ENCODE data around the gene CD300LD. TPM values are rescaled to one million over a fixed set of nuclear protein-coding genes. Genes with fewer than 3 reads are reported as not detected.

The CD300LD gene
- total and polyA plus RNA-seq, 2 experiments from 2014 or later, result not detected

DNA sequence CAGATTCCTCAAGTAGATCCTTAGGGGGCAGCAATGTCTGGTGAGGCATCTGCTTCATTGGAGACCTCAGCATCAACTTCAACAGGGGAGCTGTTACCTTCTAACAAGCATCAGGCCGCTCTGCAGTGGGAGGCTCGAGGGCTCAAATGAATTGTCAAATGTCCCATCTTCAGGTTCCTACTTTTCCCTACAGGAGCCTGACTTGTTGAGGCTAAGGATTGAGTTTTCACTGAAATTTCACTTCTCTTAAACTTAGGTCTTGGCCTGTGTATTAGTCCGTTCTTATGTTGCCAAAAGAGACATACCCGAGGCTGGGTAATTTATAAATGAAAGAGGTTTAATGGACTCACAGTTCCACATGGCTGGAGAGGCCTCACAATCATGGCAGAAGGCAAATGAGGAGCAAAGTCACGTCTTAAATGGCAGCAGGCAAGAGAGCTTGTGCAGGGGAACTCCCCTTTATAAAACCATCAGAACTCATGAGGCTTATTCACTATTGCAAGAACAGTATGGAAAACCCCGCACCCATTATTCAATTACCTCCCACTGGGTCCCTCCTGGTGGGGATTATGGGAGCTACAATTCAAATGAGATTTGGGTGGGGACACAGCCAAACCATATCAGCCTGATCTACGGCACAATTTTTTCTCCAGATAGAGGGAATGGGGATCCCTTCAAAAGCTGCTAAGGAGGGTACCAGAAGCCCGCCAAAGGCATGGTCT is 5.1 kb upstream of the CD300LD start:
- Histone ChIP-seq H3K27me3 (no peaks in the 10 kb centered on the region), H2AFZ (no peak overlapping the region), H3K9me3 (ENCODE audit: low read depth) (no peaks in the 10 kb centered on the region), H3K79me2 (no peaks in the 10 kb centered on the region), H4K20me1 (ENCODE audit: insufficient read depth, poor library complexity, severe bottlenecking) (no peaks in the 10 kb centered on the region), H3K4me3 (no peak overlapping the region), H3K9me2 (replicated peaks; ENCODE audit: insufficient read depth) (no peaks in the 10 kb centered on the region), H3K36me3 (replicated peaks; ENCODE audit: insufficient read depth, low read depth) (no peaks in the 10 kb centered on the region), H3K27ac (no peak overlapping the region), H3K4me1 (ENCODE audit: insufficient read depth) (no peaks in the 10 kb centered on the region), H3K4me2 (no peak overlapping the region)
- WGBS (ENCODE audit: low lambda C conversion rate, missing lambda C conversion rate), result 89% methylated on average over 8 of the region's 8 CpGs
- TF ChIP-seq, protein P1, sequence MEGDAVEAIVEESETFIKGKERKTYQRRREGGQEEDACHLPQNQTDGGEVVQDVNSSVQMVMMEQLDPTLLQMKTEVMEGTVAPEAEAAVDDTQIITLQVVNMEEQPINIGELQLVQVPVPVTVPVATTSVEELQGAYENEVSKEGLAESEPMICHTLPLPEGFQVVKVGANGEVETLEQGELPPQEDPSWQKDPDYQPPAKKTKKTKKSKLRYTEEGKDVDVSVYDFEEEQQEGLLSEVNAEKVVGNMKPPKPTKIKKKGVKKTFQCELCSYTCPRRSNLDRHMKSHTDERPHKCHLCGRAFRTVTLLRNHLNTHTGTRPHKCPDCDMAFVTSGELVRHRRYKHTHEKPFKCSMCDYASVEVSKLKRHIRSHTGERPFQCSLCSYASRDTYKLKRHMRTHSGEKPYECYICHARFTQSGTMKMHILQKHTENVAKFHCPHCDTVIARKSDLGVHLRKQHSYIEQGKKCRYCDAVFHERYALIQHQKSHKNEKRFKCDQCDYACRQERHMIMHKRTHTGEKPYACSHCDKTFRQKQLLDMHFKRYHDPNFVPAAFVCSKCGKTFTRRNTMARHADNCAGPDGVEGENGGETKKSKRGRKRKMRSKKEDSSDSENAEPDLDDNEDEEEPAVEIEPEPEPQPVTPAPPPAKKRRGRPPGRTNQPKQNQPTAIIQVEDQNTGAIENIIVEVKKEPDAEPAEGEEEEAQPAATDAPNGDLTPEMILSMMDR (IDR thresholded peaks at IDR 0.05; ENCODE audit: poor library complexity), result no peak
- TF ChIP-seq EZH2 (IDR thresholded peaks at IDR 0.05; ENCODE audit: borderline replicate concordance) (no peak), EZH2phosphoT487 (IDR thresholded peaks at IDR 0.05; ENCODE audit: low read depth, severe bottlenecking, unreplicated experiment) (no peak)
- no peak for DNase-seq (ENCODE audit: low spot score)

DNA sequence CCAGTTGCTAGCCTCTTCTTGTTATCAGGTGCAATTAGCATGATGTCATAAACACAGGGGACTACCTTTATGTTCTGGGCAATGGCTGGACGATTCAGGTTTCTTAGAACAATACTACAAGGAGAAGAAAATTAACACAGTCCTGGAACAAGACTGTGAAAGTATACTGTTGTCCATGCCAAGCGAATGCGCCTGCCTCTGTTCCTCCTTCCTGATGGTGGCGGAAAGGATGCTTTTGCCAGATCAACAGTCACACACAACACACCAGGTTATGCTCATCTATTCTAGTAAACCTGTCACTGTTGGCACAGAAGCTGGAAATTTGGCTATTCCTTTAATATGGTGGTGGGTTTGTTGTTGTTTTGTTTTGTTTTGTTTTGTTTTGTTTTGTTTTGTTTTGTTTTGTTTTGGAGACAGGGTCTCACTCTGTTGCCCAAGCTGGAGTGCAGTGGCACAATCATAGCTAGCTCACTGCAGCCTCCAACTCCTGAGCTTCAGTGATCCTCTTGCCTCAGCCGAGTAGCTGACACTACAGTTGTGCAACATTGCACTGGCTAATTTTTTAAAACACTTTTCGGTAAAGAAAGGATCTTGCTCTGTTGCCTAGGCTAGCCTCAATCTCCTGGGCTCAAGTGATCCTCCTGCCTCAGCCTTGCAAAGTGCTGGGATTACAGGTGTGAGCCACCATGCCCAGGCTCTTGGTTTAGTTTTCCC is 3.1 kb upstream of the CD300LD start:
- no peaks in the 10 kb centered on the region for H3K9me2 ChIP-seq (replicated peaks; ENCODE audit: insufficient read depth)
- 83% methylated on average over 6 of the region's 6 CpGs for WGBS (ENCODE audit: low lambda C conversion rate, missing lambda C conversion rate)
- H3K4me3 ChIP-seq, result no peak overlapping the region
- H3K9me3 ChIP-seq (ENCODE audit: low read depth), result no peaks in the 10 kb centered on the region
- no peaks in the 10 kb centered on the region for H3K79me2 ChIP-seq
- H3K27me3 ChIP-seq, result no peaks in the 10 kb centered on the region
- H3K4me2 ChIP-seq, result no peak overlapping the region
- no peak overlapping the region for H3K27ac ChIP-seq
- no peaks in the 10 kb centered on the region for H3K36me3 ChIP-seq (replicated peaks; ENCODE audit: insufficient read depth, low read depth)
- TF ChIP-seq EZH2 (IDR thresholded peaks at IDR 0.05; ENCODE audit: borderline replicate concordance), result no peak
- TF ChIP-seq, protein P1 (IDR thresholded peaks at IDR 0.05; ENCODE audit: poor library complexity), result no peak
- no peak for TF ChIP-seq EZH2phosphoT487 (IDR thresholded peaks at IDR 0.05; ENCODE audit: low read depth, severe bottlenecking, unreplicated experiment)
- H2AFZ ChIP-seq, result no peak overlapping the region
- no peak for DNase-seq (ENCODE audit: low spot score)
- no peaks in the 10 kb centered on the region for H3K4me1 ChIP-seq (ENCODE audit: insufficient read depth)
- H4K20me1 ChIP-seq (ENCODE audit: insufficient read depth, poor library complexity, severe bottlenecking), result no peaks in the 10 kb centered on the region

DNA sequence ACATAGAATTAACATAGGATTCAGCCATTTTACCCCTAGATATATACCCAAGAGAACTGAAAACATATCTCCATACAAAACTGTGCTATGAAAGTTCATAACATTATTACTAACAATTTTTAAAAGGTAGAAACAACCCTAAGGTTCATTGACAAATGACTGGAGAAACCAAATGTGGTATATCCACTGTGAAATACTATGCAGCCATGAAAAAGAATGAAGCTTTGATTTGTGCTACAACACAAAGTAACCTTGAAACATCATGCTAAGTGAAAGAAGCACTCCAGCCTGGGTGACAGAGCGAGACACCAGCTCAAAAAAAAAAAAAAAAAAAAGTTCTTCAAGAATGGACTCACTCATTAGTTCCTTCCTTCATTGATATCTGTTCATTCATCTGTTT is 580 bp downstream of the CD300LD start:
- no peaks in the 10 kb centered on the region for H3K9me2 ChIP-seq (replicated peaks; ENCODE audit: insufficient read depth)
- H4K20me1 ChIP-seq (ENCODE audit: insufficient read depth, poor library complexity, severe bottlenecking), result no peaks in the 10 kb centered on the region
- no peak overlapping the region for H3K4me3 ChIP-seq
- H3K27ac ChIP-seq, result no peak overlapping the region
- no peak for TF ChIP-seq EZH2phosphoT487 (IDR thresholded peaks at IDR 0.05; ENCODE audit: low read depth, severe bottlenecking, unreplicated experiment)
- TF ChIP-seq EZH2 (IDR thresholded peaks at IDR 0.05; ENCODE audit: borderline replicate concordance), result no peak
- TF ChIP-seq, protein P1 (IDR thresholded peaks at IDR 0.05; ENCODE audit: poor library complexity), result no peak
- no peaks in the 10 kb centered on the region for H3K4me1 ChIP-seq (ENCODE audit: insufficient read depth)
- no peak overlapping the region for H2AFZ ChIP-seq
- DNase-seq (ENCODE audit: low spot score), result no peak
- no peaks in the 10 kb centered on the region for H3K36me3 ChIP-seq (replicated peaks; ENCODE audit: insufficient read depth, low read depth)
- WGBS (ENCODE audit: low lambda C conversion rate, missing lambda C conversion rate), result 88% methylated on average over 1 of the region's 1 CpG
- no peaks in the 10 kb centered on the region for H3K9me3 ChIP-seq (ENCODE audit: low read depth)
- H3K27me3 ChIP-seq, result no peaks in the 10 kb centered on the region
- no peaks in the 10 kb centered on the region for H3K79me2 ChIP-seq
- H3K4me2 ChIP-seq, result no peak overlapping the region
